ENCODE results near the gene GPR150. TPM values are rescaled to one million over a fixed set of nuclear protein-coding genes. Genes with fewer than 3 reads are reported as not detected.

Gene GPR150
- total RNA-seq, 1 experiment from 2014 or later, result 0.34 TPM

Other genes starting within 250 kb of the GPR150 start
- gene FAM81B, start 228.7 kb upstream of the GPR150 start, total RNA-seq (2014; rRNA removed; shearing (Covaris generic); ENCODE audit: low replicate concordance), result not detected in 2 replicates
- gene SKIC3, start 65.1 kb upstream of the GPR150 start, total RNA-seq (2014; rRNA removed; shearing (Covaris generic); ENCODE audit: low replicate concordance), result 58.6 and 118 TPM in 2 replicates
- 5.6 and 8.8 TPM in 2 replicates for gene ARSK, start 65.0 kb upstream of the GPR150 start, total RNA-seq (2014; rRNA removed; shearing (Covaris generic); ENCODE audit: low replicate concordance)
- 6.2 and 6.8 TPM in 2 replicates for gene RFESD, start 26.7 kb downstream of the GPR150 start, total RNA-seq (2014; rRNA removed; shearing (Covaris generic); ENCODE audit: low replicate concordance)
- gene SPATA9, start 62.9 kb downstream of the GPR150 start, total RNA-seq (2014; rRNA removed; shearing (Covaris generic); ENCODE audit: low replicate concordance), result not detected in 2 replicates
- gene RHOBTB3, start 111.2 kb downstream of the GPR150 start, total RNA-seq (2014; rRNA removed; shearing (Covaris generic); ENCODE audit: low replicate concordance), result 0.97 and 1.5 TPM in 2 replicates
- gene GLRX, start 202.6 kb downstream of the GPR150 start, total RNA-seq (2014; rRNA removed; shearing (Covaris generic); ENCODE audit: low replicate concordance), result 16.3 and 18.0 TPM in 2 replicates

All from Karpas-422 (cell line).